ENCODE data around the gene LRRC73. TPM values are rescaled to one million over a fixed set of nuclear protein-coding genes. Genes with fewer than 3 reads are reported as not detected.
"Not testable (repeated sequence)": the region's sequence is repeated elsewhere in the genome, so short reads cannot be mapped to it uniquely, and the experiment has no call there.

Gene LRRC73
- total RNA-seq, 1 donor: 0.63 TPM

DNA sequence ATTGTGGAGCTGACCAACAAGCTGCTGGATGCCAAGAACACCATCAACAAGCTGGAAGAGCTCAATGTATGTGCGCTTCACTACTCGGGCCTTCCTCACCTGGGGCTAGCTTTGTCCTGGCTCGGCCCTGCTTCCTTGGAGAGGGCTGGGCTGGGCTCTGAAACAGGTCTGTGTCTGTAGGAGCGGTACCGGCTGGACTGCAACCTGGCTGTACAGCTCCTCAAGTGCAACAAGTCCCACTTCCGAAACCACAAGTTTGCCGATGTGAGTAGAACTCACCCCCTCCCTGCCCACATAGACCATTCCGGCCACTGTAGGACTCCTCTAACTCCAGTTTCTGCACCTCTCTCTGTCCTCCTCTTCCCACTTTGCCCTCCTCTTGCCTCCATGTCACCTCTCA, 6.7 kb downstream of the LRRC73 start:
- DNase-seq (ENCODE audit: low read depth): no peak
- no peak overlapping the region for H3K4me3 ChIP-seq (ENCODE audit: low read depth, low read length)
- TF ChIP-seq, protein P1, sequence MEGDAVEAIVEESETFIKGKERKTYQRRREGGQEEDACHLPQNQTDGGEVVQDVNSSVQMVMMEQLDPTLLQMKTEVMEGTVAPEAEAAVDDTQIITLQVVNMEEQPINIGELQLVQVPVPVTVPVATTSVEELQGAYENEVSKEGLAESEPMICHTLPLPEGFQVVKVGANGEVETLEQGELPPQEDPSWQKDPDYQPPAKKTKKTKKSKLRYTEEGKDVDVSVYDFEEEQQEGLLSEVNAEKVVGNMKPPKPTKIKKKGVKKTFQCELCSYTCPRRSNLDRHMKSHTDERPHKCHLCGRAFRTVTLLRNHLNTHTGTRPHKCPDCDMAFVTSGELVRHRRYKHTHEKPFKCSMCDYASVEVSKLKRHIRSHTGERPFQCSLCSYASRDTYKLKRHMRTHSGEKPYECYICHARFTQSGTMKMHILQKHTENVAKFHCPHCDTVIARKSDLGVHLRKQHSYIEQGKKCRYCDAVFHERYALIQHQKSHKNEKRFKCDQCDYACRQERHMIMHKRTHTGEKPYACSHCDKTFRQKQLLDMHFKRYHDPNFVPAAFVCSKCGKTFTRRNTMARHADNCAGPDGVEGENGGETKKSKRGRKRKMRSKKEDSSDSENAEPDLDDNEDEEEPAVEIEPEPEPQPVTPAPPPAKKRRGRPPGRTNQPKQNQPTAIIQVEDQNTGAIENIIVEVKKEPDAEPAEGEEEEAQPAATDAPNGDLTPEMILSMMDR (IDR thresholded peaks at IDR 0.05; ENCODE audit: insufficient read depth, low read length): no peak

DNA sequence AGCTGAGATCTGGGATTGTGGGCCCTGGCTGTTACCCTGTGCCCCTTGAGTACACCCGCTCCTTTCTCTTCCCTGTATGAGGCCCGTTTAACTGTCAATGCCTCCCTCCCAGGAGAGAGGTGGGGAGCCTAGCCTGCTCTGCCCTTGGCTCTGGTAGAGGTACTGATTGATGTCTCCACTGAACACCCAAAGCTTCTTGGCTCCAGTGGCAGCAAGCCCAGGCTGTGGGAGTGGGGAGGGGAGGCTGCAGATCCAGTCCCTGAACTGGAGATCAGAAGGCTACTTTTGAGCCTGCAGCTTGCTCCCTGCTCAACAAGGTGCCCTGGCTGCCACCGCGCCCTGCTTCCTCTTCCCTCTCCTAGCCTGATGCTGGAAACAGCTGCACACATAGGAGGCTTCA, 7.5 kb downstream of the LRRC73 start:
- no peak overlapping the region for H3K4me3 ChIP-seq (ENCODE audit: low read depth, low read length)
- TF ChIP-seq, protein P1 (IDR thresholded peaks at IDR 0.05; ENCODE audit: insufficient read depth, low read length): no peak

DNA sequence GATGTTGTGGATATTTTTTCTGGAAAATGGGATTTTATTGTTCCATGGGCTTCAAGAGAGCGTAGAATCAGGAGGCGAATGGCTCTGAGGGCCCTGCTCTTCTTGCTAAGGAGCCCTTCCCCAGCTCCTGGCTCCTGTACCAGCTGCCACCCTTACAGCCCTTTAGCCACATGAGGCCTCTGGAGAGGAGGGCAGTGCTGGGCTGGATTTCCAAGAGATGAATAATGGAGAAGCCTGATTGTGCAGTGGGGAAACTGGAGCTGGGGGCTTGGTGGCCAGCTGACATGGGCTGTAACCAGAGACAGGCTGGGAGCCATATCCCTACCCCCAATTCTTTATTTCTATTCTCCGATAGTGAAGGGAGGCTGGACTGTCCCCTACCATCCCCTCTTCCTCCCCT, 9.2 kb downstream of the LRRC73 start:
- TF ChIP-seq, protein P1 (IDR thresholded peaks at IDR 0.05; ENCODE audit: insufficient read depth, low read length): no peak
- no peak for DNase-seq (ENCODE audit: low read depth)
- H3K4me3 ChIP-seq (ENCODE audit: low read depth, low read length): no peak overlapping the region

More for the DNA sequence above, 7.5 kb downstream of the LRRC73 start:
- DNase-seq (ENCODE audit: low read depth): no peak

DNA sequence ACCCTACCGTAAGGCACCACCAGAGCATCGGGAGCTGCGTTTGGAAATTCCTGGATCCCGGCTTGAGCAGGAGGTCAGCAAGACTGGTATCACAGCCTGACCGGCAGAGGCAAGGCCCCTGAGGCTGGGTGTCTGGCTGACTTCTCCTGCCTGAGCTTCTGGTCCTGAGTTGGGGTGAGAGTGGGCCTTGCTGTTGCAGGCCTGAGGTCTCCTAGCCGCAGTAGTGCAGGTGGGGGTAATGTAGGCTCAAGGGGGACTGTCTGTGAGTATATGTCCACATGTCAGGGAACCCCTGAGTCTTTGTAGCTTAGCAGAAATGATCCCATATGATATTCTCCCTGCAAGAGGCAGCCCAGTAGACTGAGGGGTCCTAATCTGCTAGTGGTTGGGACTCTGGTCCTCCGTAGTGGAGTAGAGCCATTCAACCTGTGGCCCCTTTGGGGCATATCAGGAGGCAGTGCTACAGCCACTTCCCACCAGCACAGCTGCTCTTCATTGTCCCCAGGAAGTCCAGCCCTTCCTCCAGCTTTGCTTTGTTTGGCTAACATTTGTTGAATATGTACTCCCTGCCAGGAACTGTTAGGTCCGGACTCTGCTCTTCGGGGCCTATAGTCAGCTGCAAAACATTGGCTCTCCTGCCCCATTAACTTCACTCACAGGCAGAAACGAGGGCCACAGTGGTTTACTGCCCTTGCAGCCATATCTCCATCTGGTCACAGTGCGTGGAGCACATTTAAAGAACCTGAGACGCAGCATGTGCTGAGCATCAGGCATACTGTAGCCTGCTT, 10.9 kb downstream of the LRRC73 start:
- no peak overlapping the region for H3K4me3 ChIP-seq (ENCODE audit: low read depth, low read length)
- TF ChIP-seq, protein P1 (IDR thresholded peaks at IDR 0.05; ENCODE audit: insufficient read depth, low read length): no peak
- DNase-seq (ENCODE audit: low read depth): peak; percentile 57

DNA sequence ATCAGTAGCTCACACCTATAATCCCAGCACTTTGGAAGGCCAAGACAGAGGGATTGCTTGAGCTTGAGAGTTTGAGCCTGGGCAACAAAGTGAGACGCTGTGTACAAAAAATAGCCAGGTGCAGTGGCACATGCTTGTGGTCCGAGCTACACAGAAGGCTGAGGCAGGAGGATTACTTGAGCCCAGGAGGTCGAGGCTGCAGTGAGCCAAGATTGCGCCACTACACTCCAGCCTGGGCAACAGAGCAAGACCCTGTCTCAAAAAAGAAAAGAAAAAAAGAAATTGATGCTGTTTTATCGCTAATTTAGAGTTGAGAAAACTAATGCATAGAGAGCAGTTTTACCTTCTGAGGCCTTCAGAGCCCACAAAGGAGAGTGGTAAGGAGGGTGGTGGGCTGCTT, 11.9 kb downstream of the LRRC73 start:
- H3K4me3 ChIP-seq (ENCODE audit: low read depth, low read length); DNase-seq (ENCODE audit: low read depth): not testable (repeated sequence)

DNA sequence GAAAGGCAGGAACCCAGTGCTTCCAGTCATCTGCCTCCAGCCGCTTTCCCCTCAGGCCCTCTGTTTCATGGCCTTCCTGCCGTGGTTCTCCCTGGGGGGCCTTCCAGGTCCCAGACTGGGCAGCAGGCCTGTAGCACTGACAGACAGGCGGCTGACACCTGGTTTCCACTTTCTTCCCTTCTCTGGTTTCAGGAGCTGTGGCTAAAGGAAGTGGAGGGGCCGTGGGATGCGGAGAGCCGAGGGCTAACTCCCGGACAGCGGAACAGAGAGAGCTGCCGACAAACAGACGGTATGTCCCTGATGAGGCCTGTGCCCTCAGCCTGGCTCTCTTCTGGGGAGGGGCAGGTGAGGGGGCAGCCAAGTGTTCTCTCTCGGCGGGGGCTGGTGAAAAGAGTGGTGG, 12.5 kb downstream of the LRRC73 start:
- TF ChIP-seq, protein P1 (IDR thresholded peaks at IDR 0.05; ENCODE audit: insufficient read depth, low read length): no peak
- DNase-seq (ENCODE audit: low read depth): no peak
- H3K4me3 ChIP-seq (ENCODE audit: low read depth, low read length): no peak overlapping the region

DNA sequence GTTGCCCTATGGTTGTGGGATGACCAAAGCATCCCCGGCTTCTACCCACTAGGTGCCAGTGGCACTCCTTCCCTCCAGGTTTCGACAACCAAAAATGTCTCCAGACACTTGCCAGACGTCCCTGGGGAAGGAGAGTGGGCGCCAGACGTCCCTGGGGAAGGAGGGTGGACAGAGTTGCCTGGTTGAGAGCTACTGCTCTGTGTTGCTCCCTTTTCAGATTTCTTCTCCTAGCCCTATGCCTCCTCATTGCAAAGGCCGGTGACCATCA, 13.1 kb downstream of the LRRC73 start:
- TF ChIP-seq, protein P1 (IDR thresholded peaks at IDR 0.05; ENCODE audit: insufficient read depth, low read length): no peak
- H3K4me3 ChIP-seq (ENCODE audit: low read depth, low read length): no peak overlapping the region
- no peak for DNase-seq (ENCODE audit: low read depth)
